ENCODE measurements around the gene RAB27A.
"Not testable (repeated sequence)": the region's sequence is repeated elsewhere in the genome, so short reads cannot be mapped to it uniquely, and the experiment has no call there.

RAB27A gene

DNA sequence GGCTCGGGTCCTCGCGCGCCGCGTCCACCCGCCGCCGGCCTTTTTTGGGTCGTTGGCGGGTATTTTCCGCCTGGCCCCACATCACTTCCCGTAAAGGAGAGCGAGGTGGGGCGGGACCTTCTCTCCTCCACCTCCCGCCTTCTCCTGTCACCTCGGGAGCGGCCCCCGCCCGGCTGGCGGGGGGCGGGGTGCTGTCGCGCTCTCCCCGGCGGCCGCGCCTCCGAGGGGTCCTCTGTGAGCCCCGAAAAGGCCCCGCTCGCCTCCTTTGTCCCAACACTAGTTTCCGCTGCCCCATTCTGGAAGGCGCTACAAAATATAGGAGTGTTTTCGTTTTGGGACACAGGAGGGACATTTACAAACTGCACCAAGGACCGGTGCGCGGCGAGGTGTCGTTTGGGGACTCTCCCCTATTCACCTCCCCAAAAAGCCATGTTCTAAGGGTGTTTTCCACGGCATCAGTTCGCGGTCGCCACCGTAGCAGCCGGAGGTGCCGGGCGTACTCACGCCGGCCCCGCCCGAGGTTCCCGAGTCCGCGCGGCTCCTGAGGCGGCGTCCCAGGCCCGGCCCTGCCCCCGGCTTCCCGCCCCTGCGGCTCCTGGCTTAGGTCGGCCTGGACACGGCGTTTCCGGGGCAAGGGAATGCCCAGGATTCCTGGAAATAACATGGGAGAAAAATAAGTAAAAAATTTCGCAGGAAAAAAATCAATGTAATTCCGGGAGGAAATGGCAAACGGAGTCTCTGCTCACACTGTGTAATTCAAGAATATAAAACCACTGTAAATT lies at the start of gene RAB27A:
Gene RAB27A, minus strand, starts transcription at position 68 of the 782 bp plus-strand sequence. CDS start 54,879 bp downstream, outside the sequence.
- DNase-seq, result peak; percentile 80

DNA sequence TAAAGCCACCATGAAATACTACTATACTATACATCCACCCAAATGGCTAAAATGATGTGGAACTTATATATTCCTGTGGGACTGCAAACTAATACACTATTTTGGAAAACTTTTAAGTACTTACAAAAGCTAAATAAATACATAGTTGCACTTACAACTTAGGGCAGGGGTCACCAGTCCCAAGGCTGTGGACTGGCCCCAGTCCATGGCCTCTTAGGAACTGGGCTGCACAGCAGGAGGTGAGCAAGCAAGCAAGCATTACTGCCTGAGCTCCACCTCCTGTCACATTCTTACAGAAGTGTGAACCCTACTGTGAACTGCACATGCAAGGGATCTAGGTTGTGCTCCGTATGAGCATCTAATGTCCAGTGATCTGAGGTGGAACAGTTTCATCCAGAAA lies 47.5 kb upstream of the RAB27A start:
- no peak for DNase-seq

DNA sequence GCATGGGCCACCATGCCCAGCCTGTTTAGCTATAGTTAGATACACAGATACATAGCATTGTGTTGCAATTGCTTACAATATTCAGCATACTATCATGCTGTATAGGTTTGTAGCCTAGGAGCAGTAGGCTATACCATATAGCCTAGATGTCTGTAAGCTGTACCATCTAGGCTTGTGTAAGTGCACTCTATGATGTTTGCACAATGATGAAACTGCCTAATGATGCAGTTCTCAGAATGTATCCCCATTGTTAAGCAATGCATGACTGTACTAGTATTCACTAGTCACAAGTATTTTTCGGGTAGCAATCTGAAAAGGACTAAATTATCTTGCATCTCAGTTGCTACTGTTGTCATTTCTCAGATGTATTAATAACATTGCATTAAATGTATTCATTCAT lies 45.4 kb upstream of the RAB27A start:
- DNase-seq, result no peak

DNA sequence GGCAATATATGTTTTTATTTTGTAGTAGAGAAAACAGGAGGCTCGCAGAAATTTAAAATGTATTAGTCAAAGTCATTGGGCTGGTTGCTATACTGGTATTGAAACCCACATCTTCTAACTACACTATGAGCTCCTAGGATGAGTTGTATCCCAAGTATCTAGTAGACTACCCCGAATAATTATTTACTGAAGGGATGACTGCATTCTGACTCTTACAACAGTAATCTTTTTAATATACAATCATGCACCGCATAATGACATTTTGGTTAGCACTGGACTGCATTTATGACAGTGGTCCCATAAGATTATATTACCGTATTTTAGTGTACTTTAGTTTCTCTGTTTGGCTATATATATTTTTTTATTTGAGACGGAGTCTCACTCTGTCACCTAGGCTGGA lies 44.8 kb upstream of the RAB27A start:
- DNase-seq, result no peak

DNA sequence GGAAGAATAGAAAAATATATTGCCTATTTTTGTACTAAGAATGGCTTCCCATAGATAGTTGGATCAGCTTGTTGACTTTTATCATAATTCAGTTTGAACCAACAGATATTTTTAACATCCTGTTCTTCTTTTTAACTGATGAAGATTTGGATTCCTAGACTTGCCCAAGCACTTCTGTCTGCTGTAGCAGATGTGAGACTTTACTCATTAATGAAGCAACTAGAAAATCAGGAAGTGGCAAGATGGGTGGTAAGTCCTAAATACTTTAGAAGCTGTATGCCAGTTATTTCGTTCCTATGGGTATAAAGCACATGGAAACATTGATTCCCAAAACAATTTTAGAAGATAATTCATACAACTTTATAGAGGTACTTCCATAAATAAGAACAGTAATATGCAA lies 37.8 kb upstream of the RAB27A start:
- no peak for DNase-seq

DNA sequence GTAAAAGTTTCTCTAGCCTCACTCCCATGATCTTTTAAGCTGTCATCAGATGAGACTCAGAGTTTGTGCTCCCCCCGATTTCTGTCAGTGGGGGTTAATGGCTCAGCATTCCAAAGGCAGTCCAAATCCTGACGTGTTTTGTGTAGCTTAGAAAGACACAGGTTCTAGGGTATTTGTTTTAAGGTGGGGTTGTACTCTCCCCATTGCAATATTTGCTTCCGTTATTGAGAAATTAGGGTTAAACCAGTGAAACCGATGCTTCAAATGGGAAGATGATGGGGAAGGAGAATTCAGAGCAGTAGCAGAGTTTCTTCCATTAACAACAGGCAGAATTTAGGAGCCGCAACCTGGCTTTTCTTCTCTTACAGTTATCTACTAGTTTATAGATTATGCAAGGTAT lies 32.9 kb upstream of the RAB27A start:
- DNase-seq, result no peak

DNA sequence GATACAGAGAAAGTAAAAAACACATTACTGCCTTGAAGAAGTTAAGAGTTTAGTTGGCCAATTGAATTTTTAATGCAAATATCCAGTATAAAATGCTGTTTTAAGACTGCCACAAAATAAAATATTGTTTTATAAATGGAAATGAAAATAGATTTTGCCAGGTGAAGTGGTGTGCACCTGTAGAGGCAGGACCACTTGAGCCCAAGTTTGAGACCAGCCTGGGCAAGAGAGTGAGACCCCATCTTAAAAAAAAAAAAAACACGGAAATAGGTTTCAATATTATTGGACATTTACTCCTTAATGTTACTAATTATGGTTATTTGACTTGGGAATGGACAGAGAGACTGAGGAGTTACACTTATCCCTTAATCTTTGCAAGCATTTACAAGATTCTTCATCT lies 31.4 kb upstream of the RAB27A start:
- no peak for DNase-seq

DNA sequence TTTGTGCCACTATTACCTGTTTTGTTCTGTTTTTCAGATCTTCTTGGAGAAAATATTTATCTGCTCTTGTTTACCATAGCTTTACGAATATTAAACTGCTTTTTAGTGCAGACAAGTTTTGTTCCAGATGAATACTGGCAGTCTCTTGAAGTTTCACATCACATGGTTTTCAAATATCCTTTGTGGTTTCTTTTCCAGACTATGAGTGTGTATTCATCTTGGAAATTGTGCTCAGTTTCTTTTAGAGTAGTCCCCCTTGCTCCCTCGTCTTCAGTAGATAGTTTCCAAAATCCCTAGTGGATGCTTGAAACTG lies 30.6 kb upstream of the RAB27A start:
- no peak for DNase-seq

DNA sequence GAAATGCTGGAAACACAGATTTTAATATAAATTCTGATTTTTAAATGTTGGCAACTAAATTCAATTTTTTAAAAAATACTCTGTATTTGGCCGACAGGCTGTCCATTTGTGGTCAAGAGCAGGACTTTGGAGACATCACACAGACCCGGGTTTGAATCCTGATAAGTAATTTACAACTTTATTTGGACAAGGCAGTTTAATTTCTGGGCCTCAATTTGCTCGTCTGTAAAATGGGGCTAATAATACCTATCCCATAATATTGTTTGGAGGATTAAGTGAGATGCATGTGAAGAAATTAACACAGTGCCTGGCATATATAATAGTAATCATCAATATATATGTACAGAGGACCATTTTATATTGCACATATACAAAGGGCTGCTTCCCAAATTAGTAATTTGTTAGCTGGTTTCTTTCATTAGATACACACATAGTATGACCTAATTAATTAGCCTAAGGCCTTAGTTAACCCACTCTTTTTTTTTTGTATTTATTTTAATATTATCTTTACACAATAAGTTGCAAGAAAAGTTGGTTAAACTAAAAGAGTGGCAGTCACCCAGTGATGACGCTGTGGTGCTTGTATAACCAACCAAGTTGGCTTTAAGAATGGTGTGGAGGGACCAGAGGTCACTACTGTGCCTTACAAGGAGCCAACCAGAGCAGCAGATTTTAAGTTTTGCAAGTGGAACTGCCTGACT lies 30.1 kb upstream of the RAB27A start:
- no peak for DNase-seq

DNA sequence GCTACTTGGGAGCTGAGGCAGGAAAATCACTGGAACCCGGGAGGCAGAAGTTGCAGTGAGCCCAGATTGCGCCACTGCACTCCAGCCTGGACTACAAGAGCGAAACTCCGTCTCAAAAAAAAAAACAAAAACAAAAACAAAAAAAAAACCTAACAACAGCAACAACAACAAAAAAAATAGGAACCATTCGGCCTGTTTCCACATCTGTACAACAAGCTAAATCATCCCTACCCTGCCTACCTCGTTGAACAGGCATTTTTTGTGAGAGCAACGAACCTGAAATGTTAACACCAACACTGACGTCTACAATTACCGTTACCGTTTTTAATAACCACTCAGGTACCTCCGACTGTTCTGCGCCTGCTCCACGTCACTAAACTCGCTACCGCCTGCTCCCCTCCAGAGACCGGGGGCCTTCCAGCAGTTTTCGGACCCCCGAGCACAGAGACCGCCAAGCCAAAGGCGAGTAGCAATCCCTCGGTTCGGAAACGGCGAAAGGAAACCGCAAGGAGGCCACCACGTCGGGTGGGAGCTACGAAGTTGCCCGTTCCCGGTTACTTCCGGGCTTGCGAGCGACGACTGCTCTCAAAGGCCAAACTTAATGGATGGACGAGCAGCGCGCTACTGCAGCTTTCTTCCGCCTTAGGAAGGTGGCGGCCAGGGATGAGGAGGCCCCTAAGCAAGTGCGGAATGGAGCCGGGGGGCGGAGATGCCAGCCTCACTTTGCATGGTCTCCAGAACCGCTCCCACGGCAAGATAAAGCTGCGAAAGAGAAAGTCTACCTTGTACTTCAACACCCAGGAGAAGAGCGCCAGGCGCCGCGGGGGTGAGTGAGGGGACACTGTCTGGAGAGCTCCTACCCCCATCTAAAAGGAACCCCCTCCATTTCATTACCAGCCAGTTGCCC lies 29.2 kb upstream of the RAB27A start, which contains the start of the genes PIGB and PIGBOS1:
Gene PIGB, plus strand, starts transcription at position 635 of the 907 bp plus-strand sequence. Its CDS starts 29 bp downstream, at position 664.
Gene PIGBOS1, minus strand, starts transcription at position 536 of the 907 bp plus-strand sequence. CDS start 1,331 bp downstream, outside the sequence.
- peak; percentile 84 for DNase-seq

DNA sequence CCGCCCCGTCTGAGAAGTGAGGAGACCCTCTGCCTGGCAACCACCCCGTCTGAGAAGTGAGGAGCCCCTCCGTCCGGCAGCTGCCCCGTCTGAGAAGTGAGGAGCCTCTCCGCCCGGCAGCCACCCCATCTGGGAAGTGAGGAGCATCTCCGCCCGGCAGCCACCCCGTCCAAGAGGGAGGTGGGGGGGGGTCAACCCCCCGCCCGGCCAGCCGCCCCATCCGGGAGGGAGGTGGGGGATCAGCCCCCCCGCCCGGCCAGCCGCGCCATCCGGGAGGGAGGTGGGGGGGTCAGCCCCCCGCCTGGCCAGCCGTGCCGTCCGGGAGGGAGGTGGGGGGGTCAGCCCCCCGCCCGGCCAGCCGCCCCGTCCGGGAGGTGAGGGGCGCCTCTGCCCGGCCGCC lies 13.2 kb upstream of the RAB27A start:
- DNase-seq, result not testable (repeated sequence)

DNA sequence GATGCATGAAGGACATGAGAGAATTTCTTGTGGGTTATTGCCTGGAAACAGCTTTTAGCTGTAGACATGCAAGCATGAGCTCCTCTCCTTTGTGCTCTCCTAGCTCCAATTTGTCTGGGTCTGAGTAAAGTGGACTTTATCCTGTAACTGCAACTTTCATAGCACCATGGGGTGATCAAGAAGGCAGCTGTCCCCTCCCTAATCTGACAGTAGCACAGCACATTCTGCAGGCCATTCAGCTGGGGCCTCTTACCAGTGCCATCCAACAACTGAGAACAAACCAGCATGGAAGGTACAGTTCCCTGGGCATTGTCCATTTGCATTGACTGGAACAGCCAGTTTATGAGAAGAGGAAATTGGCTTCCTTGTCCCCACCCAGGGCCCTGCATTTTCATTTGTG lies 7.7 kb upstream of the RAB27A start:
- DNase-seq, result no peak

DNA sequence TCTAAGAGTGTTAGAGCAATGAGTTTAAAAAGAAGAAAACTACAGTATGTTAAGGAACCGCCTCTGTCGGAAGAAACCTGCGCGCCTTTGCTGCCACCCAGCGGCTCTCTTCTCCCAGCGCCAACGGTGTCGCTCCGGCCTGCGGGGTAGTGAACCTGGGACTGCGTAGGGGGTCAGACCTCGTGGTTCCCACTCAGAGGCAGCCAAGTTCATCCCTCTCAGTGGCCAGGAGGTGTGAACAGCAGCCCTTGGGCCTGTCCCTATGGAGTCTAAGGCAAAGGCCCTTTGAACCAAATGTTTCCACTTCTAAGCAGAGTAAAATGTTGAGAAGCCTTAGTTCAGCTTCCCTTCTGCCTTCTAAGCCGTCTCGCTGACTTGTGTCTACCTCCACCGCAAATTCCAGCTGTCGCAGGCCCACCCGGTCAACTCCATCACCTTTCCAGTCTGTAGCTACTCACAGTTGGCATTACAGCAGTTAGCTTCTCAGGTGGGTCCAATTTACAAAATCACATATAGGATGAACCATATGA lies 980 bp upstream of the RAB27A start:
- peak; percentile 85 for DNase-seq

DNA sequence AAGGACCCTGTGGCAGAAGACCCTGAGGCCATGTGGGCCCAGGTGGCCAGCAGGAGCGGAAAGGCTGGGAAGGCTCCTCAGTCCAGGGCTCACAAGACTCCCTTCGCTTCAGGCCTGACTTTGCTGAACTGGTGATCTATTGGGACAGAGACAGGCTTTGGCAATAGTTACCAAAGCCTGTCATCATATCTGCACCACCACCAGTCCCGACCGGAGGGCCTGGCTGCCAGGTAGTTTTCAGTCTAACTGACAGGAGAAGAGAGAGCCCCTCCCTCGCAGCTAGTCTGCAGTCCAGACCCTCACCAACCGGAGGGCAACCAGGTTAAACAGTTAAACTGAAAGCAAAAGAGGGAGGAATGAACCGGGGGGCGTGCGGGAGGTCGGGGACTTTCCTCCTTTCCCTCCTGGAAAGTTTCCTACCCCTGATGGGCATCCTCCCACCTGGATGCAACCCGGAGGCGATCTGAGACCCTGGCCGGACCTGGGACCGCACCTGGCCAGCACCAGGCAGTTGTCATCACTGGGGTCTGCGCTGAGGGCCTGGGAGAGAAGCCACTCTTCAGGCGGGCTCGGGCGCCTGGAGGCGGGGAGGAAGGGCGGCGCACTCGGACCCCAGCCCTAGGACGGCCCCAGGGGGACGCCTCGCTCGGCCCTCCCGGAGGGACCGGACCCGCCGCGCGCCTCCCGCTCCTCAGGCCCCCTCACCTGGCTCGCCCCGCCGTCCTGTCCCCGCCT lies 435 bp downstream of the RAB27A start:
- DNase-seq, result peak; percentile 24

DNA sequence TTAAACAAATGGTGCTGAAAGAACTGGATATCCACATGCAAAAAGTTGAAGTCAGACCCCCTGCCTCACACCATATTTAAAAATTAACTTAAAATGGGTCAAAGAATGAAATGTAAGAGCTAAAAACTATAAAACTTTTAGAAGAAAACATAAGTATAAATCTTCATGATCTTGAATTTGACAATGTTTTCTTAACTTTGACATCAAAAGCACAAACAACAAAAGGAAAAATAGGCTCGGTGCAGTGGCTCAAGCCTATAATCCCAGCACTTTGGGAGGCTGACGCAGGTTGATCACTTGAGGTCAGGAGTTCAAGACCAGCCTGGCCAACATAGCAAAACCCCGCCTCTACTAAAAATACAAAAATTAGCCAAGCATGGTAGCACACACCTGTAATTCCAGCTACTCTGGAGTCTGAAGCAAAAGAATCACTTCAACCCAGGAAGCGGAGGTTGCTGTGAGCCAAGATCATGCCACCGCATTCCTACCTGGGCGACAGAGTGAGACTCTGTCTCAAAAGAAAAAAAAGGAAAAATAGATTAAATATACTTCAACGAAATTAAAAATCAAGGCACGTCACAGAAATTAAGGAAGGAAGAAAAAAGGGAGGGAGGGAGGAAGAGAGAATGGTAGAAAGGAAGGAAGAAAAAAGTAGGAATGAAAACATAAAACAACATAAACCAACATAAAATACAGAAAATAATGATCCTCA lies 1.5 kb downstream of the RAB27A start:
- DNase-seq, result no peak

DNA sequence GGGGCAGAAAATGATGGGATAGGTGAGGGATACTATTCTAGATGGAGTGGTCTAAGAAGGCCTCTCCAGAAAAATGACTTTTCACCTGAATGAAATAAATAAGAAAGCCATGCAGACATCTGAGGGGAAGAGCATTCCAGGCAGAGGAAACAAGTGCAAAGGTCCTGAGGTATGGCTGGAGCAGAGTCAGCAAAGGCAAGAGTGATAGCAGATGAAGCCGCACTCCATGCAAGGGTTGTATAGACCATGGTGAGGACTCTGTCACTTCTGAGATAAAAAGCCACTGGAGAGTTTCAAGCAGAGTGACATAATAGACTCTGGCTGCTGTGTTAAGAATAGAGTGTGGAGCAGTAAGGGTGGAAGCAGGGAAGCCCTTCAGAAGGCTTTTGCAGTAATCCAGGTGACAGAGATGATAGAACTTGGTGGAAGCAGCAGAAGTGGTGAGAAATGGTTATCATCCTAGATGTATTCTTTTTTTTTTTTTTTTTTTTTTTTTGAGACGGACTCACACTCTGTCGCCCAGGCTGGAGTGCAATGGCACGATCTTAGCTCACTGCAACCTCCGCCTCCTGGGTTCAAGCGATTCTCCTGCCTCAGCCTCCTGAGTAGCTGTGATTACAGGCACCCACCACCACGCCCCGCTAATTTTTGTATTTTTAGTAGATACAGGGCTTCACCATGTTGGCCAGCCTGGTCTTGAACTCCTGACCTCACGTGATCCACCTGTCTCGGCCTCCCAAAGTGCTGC lies 3.0 kb downstream of the RAB27A start:
- not testable (repeated sequence) for DNase-seq

DNA sequence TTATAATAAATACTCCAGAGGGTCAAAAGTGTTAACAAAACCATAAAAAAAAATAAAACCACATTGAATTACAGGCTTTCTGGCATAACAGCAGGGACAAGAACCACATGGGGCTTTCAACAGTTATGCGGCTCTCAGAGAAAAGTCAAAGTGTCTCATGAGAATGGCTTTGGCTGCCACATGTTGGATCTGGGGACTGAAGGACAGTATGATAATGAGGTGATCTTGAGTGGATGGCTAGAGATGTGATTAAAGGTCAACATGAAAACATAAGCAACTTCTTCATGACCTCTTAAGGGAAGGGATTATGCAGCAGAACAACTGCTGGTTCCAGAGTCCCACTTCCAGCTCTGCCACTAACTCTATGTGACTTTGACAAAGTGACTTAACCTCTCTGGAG lies 5.2 kb downstream of the RAB27A start:
- DNase-seq, result no peak

DNA sequence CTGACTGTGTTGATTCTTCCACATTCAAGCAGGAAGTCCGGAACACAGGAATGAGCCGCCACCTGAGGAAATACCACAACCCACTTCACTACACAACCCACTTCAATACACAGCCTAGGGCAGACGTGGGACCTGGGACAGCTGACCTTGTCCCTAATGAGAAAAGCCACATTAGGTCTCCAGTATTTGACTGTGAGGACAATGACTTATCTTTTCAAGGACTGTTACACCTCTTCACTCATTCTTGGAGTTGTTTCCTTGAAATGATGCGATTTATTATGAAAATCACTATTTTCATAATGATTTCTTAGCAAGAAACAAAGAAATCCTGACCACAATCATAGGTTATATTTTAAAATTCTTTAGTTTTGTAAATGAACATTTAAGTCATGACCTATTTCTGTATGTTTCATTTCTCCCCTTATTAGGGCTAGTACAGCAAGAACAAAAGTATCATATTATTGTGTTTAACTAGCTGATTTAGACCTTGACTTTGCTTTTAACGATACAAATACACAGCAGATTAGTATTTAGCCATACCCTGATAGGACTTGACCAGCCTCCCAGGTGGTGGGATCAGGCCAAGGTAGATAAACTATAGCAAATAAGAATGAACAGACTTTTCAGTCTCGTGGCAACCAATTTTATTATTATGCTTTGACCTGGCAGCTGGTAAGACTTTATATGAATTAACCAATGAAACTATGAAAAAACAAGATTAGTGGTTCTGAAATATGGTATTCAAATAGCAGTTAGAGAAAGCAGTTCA lies 6.0 kb downstream of the RAB27A start:
- no peak for DNase-seq

DNA sequence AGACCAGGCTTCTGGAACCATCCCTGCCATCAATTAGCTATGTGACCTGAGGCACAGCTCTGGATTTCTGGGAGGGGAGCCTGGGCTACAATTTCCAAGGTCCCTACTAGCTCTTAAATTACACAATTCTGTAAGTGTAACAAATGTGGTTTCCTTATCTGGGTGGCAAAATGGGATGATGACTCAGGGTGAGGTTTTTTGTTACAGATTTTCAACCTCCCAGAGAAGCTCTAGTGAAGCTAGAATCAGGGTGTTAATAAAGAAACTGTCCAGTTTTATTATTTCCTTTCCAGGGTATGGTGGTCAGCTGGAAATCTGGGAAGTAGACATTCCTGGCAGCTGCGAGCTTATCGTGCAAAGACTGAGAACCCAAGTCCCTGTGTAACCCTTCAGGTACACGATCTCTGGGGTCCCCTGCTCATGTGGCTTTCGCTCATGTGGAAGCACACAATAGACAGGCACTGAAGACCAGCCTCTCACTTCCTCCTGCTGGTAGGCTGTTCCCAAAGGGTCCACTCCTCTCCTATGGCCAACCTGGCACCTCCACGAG lies 7.3 kb downstream of the RAB27A start:
- no peak for DNase-seq

Measured in CD4-positive, alpha-beta T cell treated with Interleukin-15 for 1 hour (primary cell).